A549 (cell line): ENCODE results near the gene NEBL.

ENCODE experiments used
- BHLHE40 ChIP-seq: IDR thresholded peaks from 2 replicates; pipeline ENCODE4 v1.6.1; 2012; ENCODE audit warnings: low read depth, low read length, inconsistent platforms
- JUN ChIP-seq, 2 experiments: fragments of >200 bp; sonication (Bioruptor Twin); formaldehyde crosslinking; IDR thresholded peaks; 2 replicates in 1 of 2; 3 replicates in 1 of 2; pipeline ENCODE4 v1.6.1; 2016 to 2017

DNA sequence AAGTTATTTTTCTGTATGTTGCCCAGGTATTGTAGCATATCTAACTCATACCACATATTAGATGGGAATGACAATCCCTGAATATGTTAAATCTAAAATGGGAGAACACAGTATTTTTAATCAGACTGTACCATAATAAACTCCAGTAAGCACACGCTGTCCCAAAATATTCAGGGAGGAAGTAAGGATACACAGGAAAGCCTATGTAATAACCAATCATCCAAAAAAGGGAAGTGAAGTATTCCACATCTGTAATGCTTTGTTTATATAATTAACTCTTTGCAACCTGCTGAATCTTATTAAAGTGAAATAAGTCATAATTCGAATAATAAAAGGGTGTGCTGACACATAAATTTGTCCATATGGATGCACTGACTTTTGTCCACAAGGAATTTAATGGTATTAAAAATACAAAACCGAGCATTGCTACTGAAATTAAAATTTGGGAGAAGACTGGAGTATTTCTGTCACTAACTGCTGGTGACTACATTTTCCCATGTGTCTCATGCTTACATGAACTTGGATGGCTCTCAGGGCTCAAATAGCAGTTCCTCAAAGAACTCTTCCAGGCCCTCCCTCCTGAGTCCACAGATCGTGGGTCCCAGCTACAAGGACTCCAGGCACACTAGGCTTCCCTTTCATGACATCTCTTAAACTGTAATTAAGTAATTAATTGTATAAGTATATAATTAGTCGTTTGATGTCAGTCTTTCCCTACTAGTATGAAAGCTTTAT is 120.6 kb downstream of the NEBL start:
- TF ChIP-seq JUN (IDR thresholded peaks at IDR 0.05) (no peak), BHLHE40 (no peak)
